Measurements from ENCODE around the gene ATP1A2. TPM values are rescaled to one million over a fixed set of nuclear protein-coding genes. Genes with fewer than 3 reads are reported as not detected.

The ATP1A2 gene
- total and polyA plus RNA-seq, 2 donors (not counting 3 experiments of a cell fraction or from before 2014, with no cell fraction given): not detected

GRCh38 chr1:160189649-160190625 lies 74.4 kb downstream of the ATP1A2 start, which contains the start of gene CASQ1:
TSS of gene CASQ1 (plus strand) at chr1:160190575. CDS start at chr1:160190752, 177 bp downstream.
- peak; percentile 93 for FAIRE-seq
- ChIA-PET CTCF (interaction anchor here (0.5 to 5.7 kb wide), 17 partner anchors 11 to 373 kb away, joined by 3 to 511 read pairs (median 3); partner anchors contain the start of gene PEX19), POLR2A (no interaction called here)
- no peaks in the 10 kb centered on the region for H3K79me2 ChIP-seq (ENCODE audit: control insufficient read depth, insufficient read depth, low read length)
- DNase-seq (ENCODE audit: low read depth, low spot score): peak; percentile 67
- peaks cover 0 to 4% of the 10 kb centered on the region in 2 experiments for H3K27me3 ChIP-seq (ENCODE audit: control insufficient read depth in 2 of 2, insufficient read depth in 2 of 2, low read length in 2 of 2)
- peaks cover 5% of the 10 kb centered on the region for H3K4me1 ChIP-seq (ENCODE audit: control insufficient read depth, extremely low read depth, insufficient read depth, low read length)
- no peak within 1 kb of the TSS for H3K4me2 ChIP-seq (ENCODE audit: insufficient read depth, low read length)
- H3K9ac ChIP-seq (replicated peaks; ENCODE audit: extremely low read depth, insufficient read depth, low read length): no peak within 1 kb of the TSS
- no TSS peak for BruUV-seq (replicated peaks)
- no peaks in the 10 kb centered on the region for H3K36me3 ChIP-seq (ENCODE audit: control insufficient read depth in 2 of 2, extremely low read depth in 1 of 2, insufficient read depth in 2 of 2, low read length in 2 of 2)
- H3K9me3 ChIP-seq (replicated peaks; ENCODE audit: control insufficient read depth, insufficient read depth, low read length): no peaks in the 10 kb centered on the region
- peak within 1 kb of the TSS; percentile 22 for H2AFZ ChIP-seq (ENCODE audit: low read depth, low read length)
- H3K27ac ChIP-seq (ENCODE audit: insufficient read depth, low read depth, low read length): no peak within 1 kb of the TSS
- H4K20me1 ChIP-seq (replicated peaks; ENCODE audit: control insufficient read depth, extremely low read depth, insufficient read depth, low read length): no peaks in the 10 kb centered on the region
- dilution Hi-C loops (cut with MboI; ENCODE audit: extremely low pct_ligation_motif_present, low sequenced_read_pairs) (no loop called here), intact Hi-C loops (cut with micrococcal nuclease) (loop anchor here (1.0 kb wide), 1 partner anchor 28 kb away; no protein-coding TSS in a partner anchor)
- TF ChIP-seq JUN (IDR thresholded peaks at IDR 0.05; ENCODE audit: borderline replicate concordance, insufficient read depth, insufficient read length, low read depth) (peak; percentile 39), GATA2 (IDR thresholded peaks at IDR 0.05; ENCODE audit: insufficient read depth, insufficient read length, low read depth, low read length) (no peak)
- H3K4me3 ChIP-seq (replicated peaks in 1 of 3; ENCODE audit: insufficient read depth in 1 of 3, low read depth in 1 of 3, low read length in 3 of 3): no peak within 1 kb of the TSS
- no peaks in the 10 kb centered on the region for H3K9me1 ChIP-seq (replicated peaks; ENCODE audit: control insufficient read depth, extremely low read depth, insufficient read depth, low read length)

GRCh38 chr1:160191756-160192155 lies 76.2 kb downstream of the ATP1A2 start:
- ChIA-PET CTCF (interaction anchor here (2.3 to 5.7 kb wide), 5 partner anchors 29 to 99 kb away, joined by 9 to 511 read pairs (median 205); partner anchors contain the start of gene PEX19), POLR2A (no interaction called here)
- intact Hi-C loops (cut with micrococcal nuclease): no loop called here
- H3K4me1 ChIP-seq (ENCODE audit: control insufficient read depth, extremely low read depth, insufficient read depth, low read length): peaks cover 5% of the 10 kb centered on the region
- BruUV-seq (replicated peaks): no TSS peak
- H4K20me1 ChIP-seq (replicated peaks; ENCODE audit: control insufficient read depth, extremely low read depth, insufficient read depth, low read length): no peaks in the 10 kb centered on the region
- no peak overlapping the region for H3K4me2 ChIP-seq (ENCODE audit: insufficient read depth, low read length)
- H3K79me2 ChIP-seq (ENCODE audit: control insufficient read depth, insufficient read depth, low read length): no peaks in the 10 kb centered on the region
- no peaks in the 10 kb centered on the region for H3K36me3 ChIP-seq (ENCODE audit: control insufficient read depth in 2 of 2, extremely low read depth in 1 of 2, insufficient read depth in 2 of 2, low read length in 2 of 2)
- H3K9me3 ChIP-seq (replicated peaks; ENCODE audit: control insufficient read depth, insufficient read depth, low read length): no peaks in the 10 kb centered on the region
- peaks cover 0 to 3% of the 10 kb centered on the region in 2 experiments for H3K27me3 ChIP-seq (ENCODE audit: control insufficient read depth in 2 of 2, insufficient read depth in 2 of 2, low read length in 2 of 2)
- no peak for DNase-seq (ENCODE audit: low read depth, low spot score)
- H3K9ac ChIP-seq (replicated peaks; ENCODE audit: extremely low read depth, insufficient read depth, low read length): no peak overlapping the region
- no peaks in the 10 kb centered on the region for H3K9me1 ChIP-seq (replicated peaks; ENCODE audit: control insufficient read depth, extremely low read depth, insufficient read depth, low read length)
- TF ChIP-seq CTCF (IDR thresholded peaks at IDR 0.05; ENCODE audit: extremely low read depth in 1 of 2, insufficient read depth in 1 of 2, low read depth in 1 of 2, low read length in 2 of 2) (no peak), FOS (IDR thresholded peaks at IDR 0.05; ENCODE audit: borderline replicate concordance, insufficient read depth, low read length) (no peak), EZH2 (IDR thresholded peaks at IDR 0.05; ENCODE audit: borderline replicate concordance, low read depth, low read length, severe bottlenecking) (no peak), MYC (IDR thresholded peaks at IDR 0.05; ENCODE audit: low read depth, low read length) (no peak), GATA2 (IDR thresholded peaks at IDR 0.05; ENCODE audit: insufficient read depth, insufficient read length, low read depth, low read length) (no peak), POLR2A (IDR thresholded peaks at IDR 0.05; ENCODE audit: low read depth, low read length) (no peak), POLR2AphosphoS5 (IDR thresholded peaks at IDR 0.05; ENCODE audit: insufficient read depth, low read depth, low read length) (no peak), JUN (IDR thresholded peaks at IDR 0.05; ENCODE audit: borderline replicate concordance, insufficient read depth, insufficient read length, low read depth) (no peak), MAX (IDR thresholded peaks at IDR 0.05; ENCODE audit: insufficient read depth, insufficient read length) (no peak)
- dilution Hi-C loops (cut with MboI; ENCODE audit: extremely low pct_ligation_motif_present, low sequenced_read_pairs): no loop called here
- H2AFZ ChIP-seq (ENCODE audit: low read depth, low read length): no peak overlapping the region
- no peak overlapping the region for H3K27ac ChIP-seq (ENCODE audit: insufficient read depth, low read depth, low read length)
- no peak overlapping the region for H3K4me3 ChIP-seq (replicated peaks in 1 of 3; ENCODE audit: insufficient read depth in 1 of 3, low read depth in 1 of 3, low read length in 3 of 3)
- FAIRE-seq: no peak

Data from endothelial cell of umbilical vein (primary cell).